Upper lobe of left lung (tissue), 6 donors: Measurements from ENCODE around the gene HSD11B1L. TPM values are rescaled to one million over a fixed set of nuclear protein-coding genes. Genes with fewer than 3 reads are reported as not detected.

Source experiments
- ATAC-seq, 2 donors: fragments of 200-7000 bp; cut with Tn5 transposase; one replicate each; pipeline ENCODE4 v1.9.1; 2022; ENCODE audit warnings: mild to moderate bottlenecking in 2 of 2, moderate library complexity in 2 of 2; ENCODE audit not compliant: low FRiP score in 2 of 2
- DNase-seq, 2 donors: peaks; one replicate each; pipeline ENCODE4 v3.0.0-alpha.2; 2019 to 2020
- H3K27ac ChIP-seq, 4 donors: fragments of 200-600 bp; sonication (generic); one replicate each; pipeline ENCODE4 v1.5.1; 2016 to 2019
- H3K27me3 ChIP-seq, 4 donors: fragments of 200-600 bp; sonication (generic); one replicate each; pipeline ENCODE4 v1.5.1; 2017 to 2019
- H3K36me3 ChIP-seq, 4 donors: fragments of 200-600 bp; sonication (generic); one replicate each; pipeline ENCODE4 v1.5.1; 2016 to 2019
- H3K4me1 ChIP-seq, 4 donors: fragments of 200-600 bp; sonication (generic); one replicate each; pipeline ENCODE4 v1.5.1; 2018 to 2019
- H3K4me3 ChIP-seq, 4 donors: fragments of 200-600 bp; sonication (generic); one replicate each; pipeline ENCODE4 v1.5.1; 2017 to 2019; ENCODE audit warnings: mild to moderate bottlenecking in 2 of 4, moderate library complexity in 1 of 4
- H3K9me3 ChIP-seq, 4 donors: fragments of 200-600 bp; sonication (generic); one replicate each; pipeline ENCODE4 v1.5.1; 2018 to 2019
- EP300 ChIP-seq, 4 donors: sonication (generic); formaldehyde crosslinking; IDR thresholded peaks; one replicate each; pipeline ENCODE4 v1.5.1; 2017; ENCODE audit warnings: antibody characterized with exemption in 4 of 4, control low read depth in 2 of 4
- POLR2A ChIP-seq, 4 donors: fragments of 450-650 bp; IDR thresholded peaks; one replicate each; pipeline ENCODE4 v1.5.1; 2016 to 2017; ENCODE audit warnings: antibody characterized with exemption in 4 of 4, mild to moderate bottlenecking in 2 of 4
- POLR2AphosphoS5 ChIP-seq, 2 donors: sonication (generic); formaldehyde crosslinking; IDR thresholded peaks; one replicate each; pipeline ENCODE4 v1.5.1; 2017; ENCODE audit warnings: antibody characterized with exemption in 2 of 2
- WGBS, 2 donors: methylation state at CpG; one replicate each; pipeline ENCODE4 v1.1.5; 2017 to 2018; 5-methylcytosine and 5-hydroxymethylcytosine counted together
- total RNA-seq, 6 donors: library from RNA; depleted of rRNA in 4 of 6; stranded (reverse); fragments of >200 nt in 4 of 6; gene quantifications; one replicate each; pipeline versions ENCODE4 v1.1.0 to v1.2.1, GENCODE V29; 2016 to 2021
- TF ChIP-seq, protein P1 (sequence below), 6 experiments: fragments of 450-650 bp in 4 of 6; fragments of 200-600 bp in 2 of 6; sonication (generic) in 2 of 6; IDR thresholded peaks; one replicate each; pipeline ENCODE4 v1.5.1; 2016 to 2019; ENCODE audit warnings: antibody characterized with exemption in 6 of 6
- donor health status: DM: no; HTN: no; CAD: no; lungs with moderate emphysema.
- donor health status: DM: no; HTN: yes; CAD: no; lungs with severe emphysema.

HSD11B1L gene
- total RNA-seq = 10 to 100 TPM in 4 of 6 donors, 1 to 10 TPM in 2; 4.5 to 26.5 (median 16.7) TPM

- ATAC-seq (peak; percentile 97 to 98), DNase-seq (peak; percentile 99 to 100)
- no peaks in the 10 kb centered on the region for H3K9me3 ChIP-seq
- H3K36me3 ChIP-seq = peaks cover 0 to 5% (median 0%) of the 10 kb centered on the region in 4 donors
- no peaks in the 10 kb centered on the region for H3K27me3 ChIP-seq
- H3K4me1 ChIP-seq = peaks cover 14 to 20% (median 17%) of the 10 kb centered on the region in 4 donors
- WGBS, 2 donors = 1% methylated on average over 60 of the region's 94 CpGs; no CpG with 5 or more reads in 1 of the 2 donors
- TF ChIP-seq, protein P1, sequence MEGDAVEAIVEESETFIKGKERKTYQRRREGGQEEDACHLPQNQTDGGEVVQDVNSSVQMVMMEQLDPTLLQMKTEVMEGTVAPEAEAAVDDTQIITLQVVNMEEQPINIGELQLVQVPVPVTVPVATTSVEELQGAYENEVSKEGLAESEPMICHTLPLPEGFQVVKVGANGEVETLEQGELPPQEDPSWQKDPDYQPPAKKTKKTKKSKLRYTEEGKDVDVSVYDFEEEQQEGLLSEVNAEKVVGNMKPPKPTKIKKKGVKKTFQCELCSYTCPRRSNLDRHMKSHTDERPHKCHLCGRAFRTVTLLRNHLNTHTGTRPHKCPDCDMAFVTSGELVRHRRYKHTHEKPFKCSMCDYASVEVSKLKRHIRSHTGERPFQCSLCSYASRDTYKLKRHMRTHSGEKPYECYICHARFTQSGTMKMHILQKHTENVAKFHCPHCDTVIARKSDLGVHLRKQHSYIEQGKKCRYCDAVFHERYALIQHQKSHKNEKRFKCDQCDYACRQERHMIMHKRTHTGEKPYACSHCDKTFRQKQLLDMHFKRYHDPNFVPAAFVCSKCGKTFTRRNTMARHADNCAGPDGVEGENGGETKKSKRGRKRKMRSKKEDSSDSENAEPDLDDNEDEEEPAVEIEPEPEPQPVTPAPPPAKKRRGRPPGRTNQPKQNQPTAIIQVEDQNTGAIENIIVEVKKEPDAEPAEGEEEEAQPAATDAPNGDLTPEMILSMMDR (IDR thresholded peaks at IDR 0.05) = peak in 3 of 6 experiments; percentile 3 to 30 (median 17)
- peak; percentile 76 to 80 for TF ChIP-seq POLR2AphosphoS5 (IDR thresholded peaks at IDR 0.05)
- no peak for TF ChIP-seq EP300 (IDR thresholded peaks at IDR 0.05)
- TF ChIP-seq POLR2A (IDR thresholded peaks at IDR 0.05) = peak in 2 of 4 donors; percentile 2 to 59
- H3K27ac ChIP-seq = peak within 1 kb of the TSS; percentile 80 to 96 (median 92)
- peak within 1 kb of the TSS; percentile 73 to 99 (median 88) for H3K4me3 ChIP-seq
Observed at GRCh38 chr19:5680437-5681368, at the start of gene HSD11B1L, which contains the start of gene MICOS13. HSD11B1L (plus strand) TSS chr19:5681027; CDS start chr19:5684833, 3,806 bp downstream. MICOS13 (minus strand) TSS chr19:5680516; CDS start chr19:5680486, 30 bp downstream.

- Histone ChIP-seq H3K27me3 (no peaks in the 10 kb centered on the region), H3K4me1 (peaks cover 59 to 69% (median 62%) of the 10 kb centered on the region in 4 donors), H3K9me3 (no peaks in the 10 kb centered on the region), H3K4me3 (no peak overlapping the region), H3K27ac (peak overlapping the region in 2 of 4 donors; percentile 44), H3K36me3 (peaks cover 0 to 35% (median 16%) of the 10 kb centered on the region in 4 donors)
- no peak for ATAC-seq
- TF ChIP-seq, protein P1 (IDR thresholded peaks at IDR 0.05) = no peak
- TF ChIP-seq POLR2AphosphoS5 (IDR thresholded peaks at IDR 0.05) (no peak), EP300 (IDR thresholded peaks at IDR 0.05) (no peak), POLR2A (IDR thresholded peaks at IDR 0.05) (no peak)
- DNase-seq = no peak
- 77% methylated on average over 9 of the region's 9 CpGs for WGBS, 2 donors
Observed at GRCh38 chr19:5631567-5632240, 49.1 kb upstream of the HSD11B1L start.

- TF ChIP-seq POLR2AphosphoS5 (IDR thresholded peaks at IDR 0.05) = no peak
- TF ChIP-seq POLR2A (IDR thresholded peaks at IDR 0.05) = no peak
- TF ChIP-seq, protein P1 (IDR thresholded peaks at IDR 0.05) = no peak
- no peak for TF ChIP-seq EP300 (IDR thresholded peaks at IDR 0.05)
- no peak for ATAC-seq
Observed at GRCh38 chr19:5632241-5632612, 48.6 kb upstream of the HSD11B1L start.

GRCh38 chr19:5632657-5633056, 48.2 kb upstream of the HSD11B1L start:
- TF ChIP-seq POLR2A (IDR thresholded peaks at IDR 0.05) (no peak), EP300 (IDR thresholded peaks at IDR 0.05) (no peak), POLR2AphosphoS5 (IDR thresholded peaks at IDR 0.05) (no peak)
- TF ChIP-seq, protein P1 (IDR thresholded peaks at IDR 0.05) = no peak
- ATAC-seq = no peak
- no peak for DNase-seq
- peaks cover 0 to 25% (median 7%) of the 10 kb centered on the region in 4 donors for H3K36me3 ChIP-seq
- H3K4me1 ChIP-seq = peaks cover 51 to 63% (median 54%) of the 10 kb centered on the region in 4 donors
- H3K27ac ChIP-seq = no peak overlapping the region
- WGBS, 2 donors = 72 to 76% methylated on average over 5 of the region's 5 CpGs
- H3K27me3 ChIP-seq = no peaks in the 10 kb centered on the region
- no peaks in the 10 kb centered on the region for H3K9me3 ChIP-seq
- no peak overlapping the region for H3K4me3 ChIP-seq

More at GRCh38 chr19:5632241-5632612, 48.6 kb upstream of the HSD11B1L start:
- Histone ChIP-seq H3K4me1 (peaks cover 55 to 64% (median 57%) of the 10 kb centered on the region in 4 donors), H3K27me3 (no peaks in the 10 kb centered on the region), H3K4me3 (no peak overlapping the region), H3K9me3 (no peaks in the 10 kb centered on the region), H3K27ac (peak overlapping the region in 2 of 4 donors; percentile 44), H3K36me3 (peaks cover 0 to 30% (median 10%) of the 10 kb centered on the region in 4 donors)
- WGBS, 2 donors = 62 to 66% methylated on average over 4 of the region's 4 CpGs
- no peak for DNase-seq
